B cell (primary cell): Measurements from ENCODE around the gene PPM1M. TPM values are rescaled to one million over a fixed set of nuclear protein-coding genes. Genes with fewer than 3 reads are reported as not detected.

ENCODE experiments used
- ATAC-seq: fragments of 200-7000 bp; cut with Tn5 transposase; one replicate; pipeline ENCODE4 v1.10.0; 2021; ENCODE audit warnings: low read depth, mild to moderate bottlenecking, moderate number of reproducible peaks, moderate library complexity
- CTCF ChIA-PET: fragments of 350-600 bp; sonication (Branson Sonifier 250); formaldehyde crosslinking; loops from one replicate; lab custom pipeline; 2021; ENCODE audit warnings: antibody characterized with exemption, inconsistent platforms; lab: Charles Lee
- POLR2A ChIA-PET: fragments of 350-600 bp; sonication (Branson Sonifier 250); formaldehyde crosslinking; loops from one replicate; lab custom pipeline; 2021; ENCODE audit warnings: antibody characterized with exemption; lab: Charles Lee
- DNase-seq: peaks from one replicate; pipeline ENCODE4 v3.0.0; 2013
- H2AFZ ChIP-seq: 2 replicates; pipeline ENCODE4 v1.6.1; 2012; ENCODE audit warnings: mild to moderate bottlenecking, low read depth, low read length; ENCODE audit not compliant: insufficient read depth, poor library complexity, severe bottlenecking
- H3K27ac ChIP-seq, 2 donors: 1 replicate in 1 of 2; 2 replicates in 1 of 2; pipeline ENCODE4 v1.5.1; 2012 to 2013; ENCODE audit warnings: low read length in 2 of 2, mild to moderate bottlenecking in 2 of 2, moderate library complexity in 1 of 2
- H3K27me3 ChIP-seq, 4 experiments: fragments of 200-600 bp in 1 of 4; sonication (generic) in 1 of 4; replicated peaks in 1 of 4; 1 replicate in 2 of 4; 2 replicates in 2 of 4; pipeline versions ENCODE4 v1.6.1 to v1.7.0; 2013 to 2016; ENCODE audit warnings: low read length in 3 of 4, mild to moderate bottlenecking in 2 of 4, mixed read lengths in 1 of 4, moderate library complexity in 1 of 4; ENCODE audit not compliant: insufficient read depth in 4 of 4, control insufficient read depth in 3 of 4; ENCODE audit errors: control extremely low read depth in 1 of 4
- H3K36me3 ChIP-seq, 2 experiments: replicated peaks in 1 of 2; 1 replicate in 1 of 2; 2 replicates in 1 of 2; pipeline versions ENCODE4 v1.6.1 to v1.7.1; 2013; ENCODE audit warnings: low read length in 1 of 2; ENCODE audit not compliant: insufficient read depth in 2 of 2, control insufficient read depth in 1 of 2; ENCODE audit errors: control extremely low read depth in 1 of 2, extremely low read depth in 1 of 2
- H3K4me1 ChIP-seq, 2 donors: fragments of 200-600 bp in 1 of 2; sonication (generic) in 1 of 2; 1 replicate in 1 of 2; 2 replicates in 1 of 2; pipeline versions ENCODE4 v1.5.1 to v1.6.1; 2013 to 2017; ENCODE audit warnings: low read length in 2 of 2; ENCODE audit not compliant: control insufficient read depth in 2 of 2, insufficient read depth in 2 of 2
- H3K4me2 ChIP-seq: replicated peaks from 2 replicates; pipeline ENCODE3; 2012; ENCODE audit warnings: mild to moderate bottlenecking, low read depth, low read length; ENCODE audit not compliant: poor library complexity, severe bottlenecking
- H3K4me3 ChIP-seq, 5 experiments: fragments of 200-600 bp in 1 of 5; sonication (generic) in 1 of 5; 1 replicate in 3 of 5; 2 replicates in 2 of 5; pipeline versions ENCODE4 v1.5.1 to v1.7.0; 2011 to 2016; ENCODE audit warnings: low read length in 4 of 5, mild to moderate bottlenecking in 4 of 5, low read depth in 2 of 5, control low read depth in 1 of 5, moderate library complexity in 1 of 5; ENCODE audit not compliant: insufficient read depth in 1 of 5; ENCODE audit errors: control extremely low read depth in 1 of 5, extremely low read depth in 1 of 5
- H3K79me2 ChIP-seq: fragments of 200-600 bp; sonication (generic); one replicate; pipeline ENCODE4 v1.6.0; 2016; ENCODE audit warnings: low read length; ENCODE audit not compliant: control insufficient read depth, insufficient read depth
- H3K9ac ChIP-seq: fragments of 200-600 bp; sonication (generic); 2 replicates; pipeline ENCODE4 v1.6.1; 2017; ENCODE audit warnings: mild to moderate bottlenecking, low read length, moderate library complexity
- H3K9me3 ChIP-seq, 3 donors: one replicate each; pipeline versions ENCODE4 v1.6.1 to v1.7.1; 2013; ENCODE audit warnings: low read length in 2 of 3; ENCODE audit not compliant: control insufficient read depth in 2 of 3, insufficient read depth in 1 of 3; ENCODE audit errors: control extremely low read depth in 1 of 3
- H4K20me1 ChIP-seq: 2 replicates; pipeline ENCODE4 v1.6.0; 2012; ENCODE audit warnings: mild to moderate bottlenecking, low read length; ENCODE audit not compliant: insufficient read depth, control insufficient read depth, poor library complexity, severe bottlenecking
- H3K27ac Mint-ChIP-seq: one replicate; pipeline ENCODE4 v1.8.0; 2021; ENCODE audit warnings: mixed read lengths
- H3K27me3 Mint-ChIP-seq: one replicate; pipeline ENCODE4 v1.8.0; 2021; ENCODE audit warnings: mixed read lengths
- H3K4me1 Mint-ChIP-seq: one replicate; pipeline ENCODE4 v1.8.0; 2021; ENCODE audit warnings: mixed read lengths
- H3K4me3 Mint-ChIP-seq: one replicate; pipeline ENCODE4 v1.8.0; 2021; ENCODE audit warnings: mixed read lengths
- H3K9me3 Mint-ChIP-seq: one replicate; pipeline ENCODE4 v1.8.0; 2022; ENCODE audit warnings: mixed read lengths; ENCODE audit not compliant: insufficient read depth
- CTCF ChIP-seq: fragments of 200-600 bp; IDR thresholded peaks from one replicate; pipeline ENCODE4 v1.8.0; 2022; ENCODE audit warnings: antibody characterized with exemption, mild to moderate bottlenecking
- EZH2 ChIP-seq: IDR thresholded peaks from 2 replicates; pipeline ENCODE4 v1.6.1; 2012; ENCODE audit warnings: borderline replicate concordance, low read depth, mild to moderate bottlenecking, moderate library complexity, low read length; ENCODE audit not compliant: insufficient read depth, poor library complexity, severe bottlenecking
- WGBS: methylation state at CpG from one replicate; pipeline ENCODE4 v1.1.5; 2013; ENCODE audit warnings: missing lambda C conversion rate; ENCODE audit not compliant: insufficient coverage; 5-methylcytosine and 5-hydroxymethylcytosine counted together
- intact Hi-C: fragments of 100-400 bp; cut with micrococcal nuclease; formaldehyde crosslinking; loops from one replicate; pipeline ENCODE4 v1.10.0; 2022
- polyA plus RNA-seq: library from polyadenylated mRNA; depleted of rRNA; stranded (reverse); fragments of >200 nt; gene quantifications from 2 replicates; pipeline ENCODE4 v1.2.3, GENCODE V29; 2012
- total RNA-seq, 2 donors: library from RNA; stranded (reverse); fragments of 120-200 nt in 1 of 2; gene quantifications; 1 replicate in 1 of 2; 2 replicates in 1 of 2; pipeline versions ENCODE4 v1.2.3 to v1.2.4, GENCODE V29; 2013 to 2022

Gene PPM1M
- total and polyA plus RNA-seq, 2 donors (not counting 1 experiment from before 2014, with no cell fraction given): 45.0 to 65.2 TPM

- TF ChIP-seq CTCF: peak; percentile 68
- no peak for TF ChIP-seq EZH2
- Mint-ChIP-seq H3K4me3 (peak within 1 kb of the TSS; percentile 99), H3K4me1 (peaks cover 61% of the 10 kb centered on the region), H3K27ac (peak within 1 kb of the TSS; percentile 93), H3K27me3 (no peaks in the 10 kb centered on the region), H3K9me3 (no peaks in the 10 kb centered on the region)
- Histone ChIP-seq H3K4me1 (peaks cover 41 to 56% of the 10 kb centered on the region in 2 donors), H3K9ac (peak within 1 kb of the TSS; percentile 83), H3K36me3 (peaks cover 6 to 25% of the 10 kb centered on the region in 2 experiments), H2AFZ (peak within 1 kb of the TSS; percentile 94), H3K27ac (peak within 1 kb of the TSS; percentile 53 to 63), H3K79me2 (peaks cover 64% of the 10 kb centered on the region), H3K4me3 (peak within 1 kb of the TSS; percentile 75 to 99 (median 93)), H4K20me1 (peaks cover 44% of the 10 kb centered on the region), H3K4me2 (peak within 1 kb of the TSS; percentile 78), H3K27me3 (no peaks in the 10 kb centered on the region), H3K9me3 (no peaks in the 10 kb centered on the region)
- CTCF ChIA-PET: interaction anchor here (1.0 to 18.5 kb wide), 5 partner anchors 14 to 100 kb away, joined by 6 to 237 read pairs (median 32); partner anchors contain the start of genes TLR9 and WDR82
- DNase-seq (peak; percentile 92), ATAC-seq (peak; percentile 90)
- WGBS: under 1% methylated on average over 88 of the region's 92 CpGs
- POLR2A ChIA-PET: interaction anchor here (0.6 to 3.1 kb wide), 10 partner anchors 10 to 89 kb away, joined by 3 to 28 read pairs (median 6); partner anchors contain the start of genes GLYCTK, TLR9 and WDR82
- intact Hi-C loops: loop anchor here (1.0 kb wide), 4 partner anchors 8 to 39 kb away; partner anchors contain the start of genes TLR9 and WDR82
These were observed 6.5 kb upstream of the PPM1M start, which contains the start of gene TWF2 for GRCh38 chr3:52238761-52239701. TWF2 (minus strand) TSS chr3:52239158; CDS start chr3:52239016, 142 bp downstream.
